Neural cell (in vitro differentiated cells): Measurements from ENCODE around the gene CCM2L.
A peak's percentile ranks its signal among the peaks of the same experiment; 100 is the strongest.

Experiments
- CTCF ChIP-seq: fragments of 450-650 bp; IDR thresholded peaks from 2 replicates; pipeline ENCODE4 v1.5.1; 2014; ENCODE audit warnings: antibody characterized with exemption, mild to moderate bottlenecking, moderate library complexity; ENCODE audit not compliant: poor library complexity, severe bottlenecking
- EP300 ChIP-seq: fragments of 450-650 bp; conservative IDR thresholded peaks from 2 replicates; pipeline ENCODE4 v1.6.1; 2014; ENCODE audit warnings: antibody characterized with exemption, mild to moderate bottlenecking, moderate library complexity; ENCODE audit not compliant: poor library complexity, severe bottlenecking
- EZH2 ChIP-seq: fragments of 200-600, 300-800 bp; shearing (Covaris generic), sonication (generic); IDR thresholded peaks from 2 replicates; pipeline ENCODE4 v1.6.1; 2014; ENCODE audit warnings: antibody characterized with exemption, low read length, borderline replicate concordance, mild to moderate bottlenecking; ENCODE audit not compliant: insufficient read depth, poor library complexity, severe bottlenecking
- MXI1 ChIP-seq: fragments of 450-650 bp; conservative IDR thresholded peaks from 2 replicates; pipeline ENCODE4 v1.6.1; 2014; ENCODE audit warnings: antibody characterized with exemption, mild to moderate bottlenecking; ENCODE audit not compliant: poor library complexity, severe bottlenecking
- POLR2AphosphoS5 ChIP-seq: IDR thresholded peaks from 2 replicates; pipeline ENCODE4 v1.6.1; 2012
- REST ChIP-seq: IDR thresholded peaks from 2 replicates; pipeline ENCODE4 v1.6.1; 2012; ENCODE audit warnings: borderline replicate concordance
- TAF1 ChIP-seq: IDR thresholded peaks from 2 replicates; pipeline ENCODE4 v1.6.1; 2012; ENCODE audit warnings: low read depth

- TF ChIP-seq TAF1 (peak; percentile 51), REST (peak; percentile 69), CTCF (no peak), EZH2 (no peak), MXI1 (no peak), POLR2AphosphoS5 (peak; percentile 14), EP300 (no peak)
These were observed 43.1 kb upstream of the CCM2L start for GRCh38 chr20:31966991-31967655.
